Measurements from ENCODE around the gene KIF9.

DNA sequence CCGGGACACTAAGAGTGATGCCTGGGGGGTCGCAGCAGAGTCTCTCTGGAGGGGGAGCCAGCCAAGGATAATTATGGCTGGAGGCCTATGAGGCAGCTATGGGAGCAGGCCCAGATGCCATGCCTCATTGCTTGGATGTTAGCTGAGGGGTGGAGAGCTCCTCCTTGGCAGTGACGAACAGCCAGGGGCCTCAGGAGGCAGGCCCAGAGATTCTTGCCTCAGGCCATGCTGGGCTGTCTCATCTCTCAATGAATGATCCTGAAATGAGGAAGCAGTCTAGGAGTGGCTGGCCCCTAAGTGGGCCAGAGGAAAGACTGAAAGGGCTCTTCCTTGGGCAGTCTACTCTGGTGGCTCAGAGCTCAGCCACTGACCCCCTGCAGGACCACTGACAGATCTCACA is 21.3 kb downstream of the KIF9 start:
- TF ChIP-seq POLR2A (IDR thresholded peaks at IDR 0.05) (no peak), CTCF (IDR thresholded peaks at IDR 0.05) (no peak), POLR2AphosphoS5 (IDR thresholded peaks at IDR 0.05) (no peak)
